Measurements from ENCODE around the gene CHCHD5. TPM values are rescaled to one million over a fixed set of nuclear protein-coding genes. Genes with fewer than 3 reads are reported as not detected.

The CHCHD5 gene
- total and polyA plus RNA-seq, 12 donors: 15.0 to 36.2 (median 25.0) TPM

DNA sequence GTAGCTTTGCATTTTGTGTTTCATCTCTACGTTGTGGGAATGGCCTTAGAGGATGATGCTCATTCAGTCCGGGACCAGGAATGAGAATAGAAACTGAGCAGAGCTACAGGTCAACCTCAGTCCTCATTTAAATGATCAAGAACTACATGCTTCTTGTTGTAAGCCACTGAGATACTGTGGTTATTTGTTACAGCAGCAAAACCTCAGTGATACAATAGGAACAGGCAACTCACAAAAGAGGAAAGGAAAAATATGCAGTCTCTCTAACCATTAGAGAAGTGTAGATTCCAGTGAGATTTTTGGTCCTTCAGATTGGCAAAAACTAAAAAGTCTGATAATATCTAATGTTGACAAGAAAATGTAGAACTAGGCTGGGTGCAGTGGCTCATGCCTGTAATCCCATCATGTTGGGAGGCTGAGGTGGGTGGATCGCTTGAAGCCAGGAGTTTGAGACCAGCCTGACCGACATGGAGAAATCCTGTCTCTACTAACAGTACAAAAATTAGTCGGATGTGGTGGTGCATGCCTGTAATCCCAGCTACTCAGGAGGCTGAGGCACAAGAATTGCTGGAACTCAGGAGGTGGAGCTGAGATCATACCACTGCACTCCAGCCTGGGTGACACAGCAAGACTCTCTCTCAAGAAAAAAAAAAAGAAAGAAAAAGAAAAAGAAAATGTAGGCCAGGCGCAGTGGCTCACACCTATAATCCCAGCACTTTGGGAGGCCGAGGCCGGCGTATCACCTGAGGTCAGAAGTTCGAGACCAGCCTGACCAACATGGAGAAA, 13.3 kb downstream of the CHCHD5 start:
- Histone ChIP-seq H3K27ac (no peak overlapping the region), H3K4me1 (peaks cover 0 to 13% (median 3%) of the 10 kb centered on the region in 9 donors), H3K4me3 (no peak overlapping the region), H3K9me3 (no peaks in the 10 kb centered on the region), H3K27me3 (no peaks in the 10 kb centered on the region), H3K36me3 (peaks cover 0 to 12% (median 2%) of the 10 kb centered on the region in 9 donors)
- no peak for DNase-seq
- WGBS, 2 donors: 97 to 98% methylated on average over 10 of the region's 10 CpGs
- TF ChIP-seq, protein P1, sequence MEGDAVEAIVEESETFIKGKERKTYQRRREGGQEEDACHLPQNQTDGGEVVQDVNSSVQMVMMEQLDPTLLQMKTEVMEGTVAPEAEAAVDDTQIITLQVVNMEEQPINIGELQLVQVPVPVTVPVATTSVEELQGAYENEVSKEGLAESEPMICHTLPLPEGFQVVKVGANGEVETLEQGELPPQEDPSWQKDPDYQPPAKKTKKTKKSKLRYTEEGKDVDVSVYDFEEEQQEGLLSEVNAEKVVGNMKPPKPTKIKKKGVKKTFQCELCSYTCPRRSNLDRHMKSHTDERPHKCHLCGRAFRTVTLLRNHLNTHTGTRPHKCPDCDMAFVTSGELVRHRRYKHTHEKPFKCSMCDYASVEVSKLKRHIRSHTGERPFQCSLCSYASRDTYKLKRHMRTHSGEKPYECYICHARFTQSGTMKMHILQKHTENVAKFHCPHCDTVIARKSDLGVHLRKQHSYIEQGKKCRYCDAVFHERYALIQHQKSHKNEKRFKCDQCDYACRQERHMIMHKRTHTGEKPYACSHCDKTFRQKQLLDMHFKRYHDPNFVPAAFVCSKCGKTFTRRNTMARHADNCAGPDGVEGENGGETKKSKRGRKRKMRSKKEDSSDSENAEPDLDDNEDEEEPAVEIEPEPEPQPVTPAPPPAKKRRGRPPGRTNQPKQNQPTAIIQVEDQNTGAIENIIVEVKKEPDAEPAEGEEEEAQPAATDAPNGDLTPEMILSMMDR (IDR thresholded peaks at IDR 0.05): no peak
- ATAC-seq: no peak
- intact Hi-C loops (cut with DNase I): no loop called here

DNA sequence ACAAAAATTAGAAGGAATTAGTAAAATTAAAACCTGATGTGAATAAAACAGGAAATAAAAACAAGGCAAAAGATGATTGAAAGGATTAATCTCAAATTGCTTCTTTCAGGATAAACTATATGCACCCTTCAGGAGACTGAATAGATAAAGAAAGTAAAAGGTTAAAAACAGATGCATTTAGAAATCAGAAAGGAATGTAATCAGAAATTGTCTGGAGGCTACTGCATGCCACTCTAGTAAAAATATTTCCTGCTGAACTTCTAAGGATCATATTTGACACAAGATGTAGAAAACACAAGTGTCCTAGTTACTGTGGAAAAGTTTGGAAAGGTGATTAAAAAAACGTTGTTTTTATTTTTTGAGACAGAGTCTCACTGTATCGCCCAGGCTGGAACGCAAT, 16.2 kb downstream of the CHCHD5 start:
- 75 to 82% methylated on average over 3 of the region's 3 CpGs for WGBS, 2 donors
- no peak overlapping the region for H3K4me3 ChIP-seq
- H3K27me3 ChIP-seq: no peaks in the 10 kb centered on the region
- DNase-seq: no peak
- no peak overlapping the region for H3K27ac ChIP-seq
- TF ChIP-seq, protein P1 (IDR thresholded peaks at IDR 0.05): no peak
- intact Hi-C loops (cut with DNase I): loop anchor here (1.0 to 10.0 kb wide), 8 partner anchors 26 to 354 kb away; no protein-coding TSS in a partner anchor
- peaks cover 0 to 13% (median 3%) of the 10 kb centered on the region in 9 donors for H3K4me1 ChIP-seq
- H3K9me3 ChIP-seq: no peaks in the 10 kb centered on the region
- ATAC-seq: no peak
- no peaks in the 10 kb centered on the region for H3K36me3 ChIP-seq

DNA sequence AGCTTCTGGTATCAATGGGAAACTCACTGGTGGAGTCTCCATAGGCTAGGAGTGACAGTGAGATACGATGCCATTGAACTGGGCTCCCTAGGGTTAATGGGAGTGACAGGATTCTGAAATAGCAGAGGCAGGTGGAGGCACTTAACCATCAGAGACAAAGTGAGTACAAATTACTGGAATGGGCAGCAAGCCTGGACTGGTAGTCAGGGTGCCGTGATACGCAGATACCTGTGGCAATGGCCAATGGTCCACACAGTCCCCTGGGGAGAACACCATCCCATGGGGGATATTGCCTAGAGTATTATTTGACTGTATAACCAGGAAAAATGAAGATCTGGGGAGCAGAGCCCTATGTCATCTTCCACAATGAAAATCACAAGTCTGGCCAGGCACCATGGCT, 17.3 kb downstream of the CHCHD5 start:
- Histone ChIP-seq H3K36me3 (no peaks in the 10 kb centered on the region), H3K4me3 (no peak overlapping the region), H3K9me3 (no peaks in the 10 kb centered on the region), H3K27ac (no peak overlapping the region), H3K27me3 (no peaks in the 10 kb centered on the region), H3K4me1 (peaks cover 0 to 13% (median 3%) of the 10 kb centered on the region in 9 donors)
- TF ChIP-seq, protein P1 (IDR thresholded peaks at IDR 0.05): no peak
- intact Hi-C loops (cut with DNase I): loop anchor here in 8 of 10 donors (2.0 to 10.0 kb wide), 6 partner anchors 25 to 353 kb away; no protein-coding TSS in a partner anchor
- DNase-seq (no peak), ATAC-seq (no peak)
- 95 to 96% methylated on average over 3 of the region's 3 CpGs for whole genome bisulfite sequencing, 2 donors

DNA sequence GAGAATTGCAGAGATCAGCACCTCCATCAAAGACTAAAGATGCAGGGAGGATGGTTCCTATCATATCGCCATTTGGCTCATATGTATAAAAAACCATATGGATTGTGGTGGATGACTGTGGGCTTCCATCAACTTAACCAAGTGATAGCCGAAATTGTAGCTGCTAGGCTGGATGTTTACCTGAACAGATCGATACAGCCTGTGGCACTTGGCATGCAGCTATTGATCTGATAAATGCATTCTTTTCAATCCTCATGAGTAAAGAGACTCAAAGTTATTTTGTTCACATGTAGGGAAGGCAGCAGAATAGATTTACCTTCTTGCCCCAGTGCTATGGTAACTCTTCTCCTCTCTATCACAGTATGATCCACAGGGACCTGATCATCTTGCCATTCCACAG, 18.5 kb downstream of the CHCHD5 start:
- Histone ChIP-seq H3K27ac (no peak overlapping the region), H3K4me3 (no peak overlapping the region), H3K27me3 (no peaks in the 10 kb centered on the region), H3K4me1 (peaks cover 0 to 13% (median 3%) of the 10 kb centered on the region in 9 donors), H3K9me3 (no peaks in the 10 kb centered on the region), H3K36me3 (no peaks in the 10 kb centered on the region)
- no peak for ATAC-seq
- no peak for DNase-seq
- TF ChIP-seq, protein P1 (IDR thresholded peaks at IDR 0.05): no peak
- WGBS, 2 donors: 96 to 98% methylated on average over 3 of the region's 3 CpGs
- intact Hi-C loops (cut with DNase I): loop anchor here in 7 of 10 donors (5.0 to 10.0 kb wide), 4 partner anchors 49 to 352 kb away; no protein-coding TSS in a partner anchor

All from heart right ventricle (tissue), 16 donors.